ENCODE data around the gene PLEKHB2. TPM values are rescaled to one million over a fixed set of nuclear protein-coding genes. Genes with fewer than 3 reads are reported as not detected.
"Not testable (repeated sequence)": the region's sequence is repeated elsewhere in the genome, so short reads cannot be mapped to it uniquely, and the experiment has no call there.

Gene PLEKHB2
- total RNA-seq, 4 donors from 2014 or later = 38.1 to 58.7 (median 49.0) TPM

DNA sequence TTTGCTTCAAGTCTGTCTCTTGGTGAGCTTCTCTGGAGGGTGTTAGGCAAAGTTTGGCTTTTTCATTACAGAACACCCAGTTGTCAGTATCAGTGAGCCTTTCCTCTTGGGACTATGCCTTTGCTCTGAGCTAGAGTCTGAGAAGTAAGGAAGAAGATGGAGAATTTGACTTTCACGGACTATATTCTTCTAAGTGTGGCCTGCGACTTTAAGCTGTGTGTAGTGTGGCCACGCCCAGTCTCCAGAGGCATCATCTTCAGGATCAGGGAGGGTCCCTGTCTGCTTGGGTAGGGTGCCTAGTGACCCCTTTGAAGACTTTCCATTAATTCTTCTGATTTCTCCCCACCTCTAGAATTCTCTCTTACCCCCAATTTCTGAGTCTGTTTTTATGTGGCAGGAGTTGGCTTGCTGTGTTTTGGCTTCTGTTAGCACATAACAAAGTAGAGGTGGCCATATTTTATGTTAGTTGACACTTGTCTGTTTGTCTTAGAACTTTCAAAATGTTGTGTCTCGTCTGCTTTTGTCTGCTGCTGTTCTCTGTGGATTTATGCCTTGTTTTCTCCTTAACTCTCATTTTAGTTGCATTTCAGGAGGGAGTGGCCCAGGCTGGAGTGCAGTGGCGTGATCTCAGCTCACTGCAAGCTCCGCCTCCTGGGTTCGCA is 8.6 kb downstream of the PLEKHB2 start:
- H3K4me3 ChIP-seq = no peak overlapping the region
- H3K36me3 ChIP-seq = no peaks in the 10 kb centered on the region
- H3K27me3 ChIP-seq = no peaks in the 10 kb centered on the region
- no peak overlapping the region for H3K27ac ChIP-seq
- no peak for ATAC-seq
- H3K4me1 ChIP-seq = peaks cover 0 to 32% (median 9%) of the 10 kb centered on the region in 3 donors
- no peaks in the 10 kb centered on the region for H3K9me3 ChIP-seq
- no peak for TF ChIP-seq POLR2A (IDR thresholded peaks at IDR 0.05)
- 87% methylated on average over 7 of the region's 7 CpGs; no CpG with 5 or more reads in 1 of the 2 donors for WGBS, 2 donors (ENCODE audit: low coverage in 1 of 2)

- H3K4me1 ChIP-seq = peaks cover 0 to 32% (median 9%) of the 10 kb centered on the region in 3 donors
- not testable (repeated sequence) for H3K9me3 ChIP-seq, H3K27me3 ChIP-seq, ATAC-seq, H3K4me3 ChIP-seq, H3K27ac ChIP-seq, H3K36me3 ChIP-seq
- WGBS, 2 donors (ENCODE audit: low coverage in 1 of 2) = 92 to 96% methylated on average over 2 to 3 of the region's 3 CpGs
Observed at GRCh38 chr2:131114950-131115349, 9.8 kb downstream of the PLEKHB2 start.

DNA sequence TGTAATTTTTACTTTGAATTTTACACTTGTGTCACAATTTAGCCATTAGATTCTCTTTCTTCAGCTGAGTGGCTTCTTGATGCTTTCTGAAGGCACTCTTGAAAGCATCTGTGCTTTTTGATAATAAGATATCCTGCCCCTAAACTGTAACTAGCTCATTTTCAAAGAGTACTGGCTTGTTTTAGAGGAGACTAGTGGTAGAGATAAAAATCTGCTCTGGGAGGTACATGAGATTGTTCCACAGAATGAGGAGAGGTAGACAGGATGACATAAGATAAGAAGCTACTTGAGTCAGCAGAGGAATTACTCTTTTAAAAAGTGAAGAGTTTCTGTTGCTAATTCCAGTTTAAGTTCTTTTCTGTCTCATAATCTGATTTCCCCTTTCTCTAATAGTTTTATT is 10.6 kb downstream of the PLEKHB2 start:
- Histone ChIP-seq H3K4me3 (no peak overlapping the region), H3K36me3 (peaks cover 0 to 1% of the 10 kb centered on the region in 2 donors), H3K4me1 (peaks cover 0 to 32% (median 9%) of the 10 kb centered on the region in 3 donors), H3K9me3 (no peaks in the 10 kb centered on the region), H3K27ac (no peak overlapping the region), H3K27me3 (no peaks in the 10 kb centered on the region)
- TF ChIP-seq EP300 (IDR thresholded peaks at IDR 0.05) = no peak
- TF ChIP-seq POLR2A (IDR thresholded peaks at IDR 0.05) = no peak
- TF ChIP-seq, protein P1, sequence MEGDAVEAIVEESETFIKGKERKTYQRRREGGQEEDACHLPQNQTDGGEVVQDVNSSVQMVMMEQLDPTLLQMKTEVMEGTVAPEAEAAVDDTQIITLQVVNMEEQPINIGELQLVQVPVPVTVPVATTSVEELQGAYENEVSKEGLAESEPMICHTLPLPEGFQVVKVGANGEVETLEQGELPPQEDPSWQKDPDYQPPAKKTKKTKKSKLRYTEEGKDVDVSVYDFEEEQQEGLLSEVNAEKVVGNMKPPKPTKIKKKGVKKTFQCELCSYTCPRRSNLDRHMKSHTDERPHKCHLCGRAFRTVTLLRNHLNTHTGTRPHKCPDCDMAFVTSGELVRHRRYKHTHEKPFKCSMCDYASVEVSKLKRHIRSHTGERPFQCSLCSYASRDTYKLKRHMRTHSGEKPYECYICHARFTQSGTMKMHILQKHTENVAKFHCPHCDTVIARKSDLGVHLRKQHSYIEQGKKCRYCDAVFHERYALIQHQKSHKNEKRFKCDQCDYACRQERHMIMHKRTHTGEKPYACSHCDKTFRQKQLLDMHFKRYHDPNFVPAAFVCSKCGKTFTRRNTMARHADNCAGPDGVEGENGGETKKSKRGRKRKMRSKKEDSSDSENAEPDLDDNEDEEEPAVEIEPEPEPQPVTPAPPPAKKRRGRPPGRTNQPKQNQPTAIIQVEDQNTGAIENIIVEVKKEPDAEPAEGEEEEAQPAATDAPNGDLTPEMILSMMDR (IDR thresholded peaks at IDR 0.05) = no peak
- no peak for TF ChIP-seq POLR2AphosphoS5 (IDR thresholded peaks at IDR 0.05)
- ATAC-seq = no peak

GRCh38 chr2:131120815-131121317 is 15.7 kb downstream of the PLEKHB2 start:
- Histone ChIP-seq H3K9me3 (no peaks in the 10 kb centered on the region), H3K27me3 (no peaks in the 10 kb centered on the region), H3K36me3 (peaks cover 0 to 32% of the 10 kb centered on the region in 2 donors), H3K4me1 (no peaks in the 10 kb centered on the region), H3K27ac (no peak overlapping the region), H3K4me3 (no peak overlapping the region)
- WGBS, 2 donors (ENCODE audit: low coverage in 1 of 2) = 93 to 95% methylated on average over 10 to 12 of the region's 12 CpGs
- TF ChIP-seq POLR2A (IDR thresholded peaks at IDR 0.05) (no peak), POLR2AphosphoS5 (IDR thresholded peaks at IDR 0.05) (no peak), EP300 (IDR thresholded peaks at IDR 0.05) (no peak)
- TF ChIP-seq, protein P1 (IDR thresholded peaks at IDR 0.05) = no peak
- ATAC-seq = no peak

GRCh38 chr2:131121464-131121863 is 16.3 kb downstream of the PLEKHB2 start:
- WGBS, 2 donors (ENCODE audit: low coverage in 1 of 2) = 100% methylated on average over 1 of the region's 4 CpGs
- Histone ChIP-seq H3K9me3 (no peaks in the 10 kb centered on the region), H3K27ac (no peak overlapping the region), H3K4me3 (no peak overlapping the region), H3K27me3 (no peaks in the 10 kb centered on the region), H3K4me1 (no peaks in the 10 kb centered on the region), H3K36me3 (peaks cover 0 to 38% of the 10 kb centered on the region in 2 donors)
- TF ChIP-seq POLR2A (IDR thresholded peaks at IDR 0.05) (no peak), POLR2AphosphoS5 (IDR thresholded peaks at IDR 0.05) (no peak), EP300 (IDR thresholded peaks at IDR 0.05) (no peak)
- TF ChIP-seq, protein P1 (IDR thresholded peaks at IDR 0.05) = no peak
- ATAC-seq = no peak

GRCh38 chr2:131122496-131122895 is 17.4 kb downstream of the PLEKHB2 start:
- Histone ChIP-seq H3K4me1 (no peaks in the 10 kb centered on the region), H3K27ac (no peak overlapping the region), H3K4me3 (no peak overlapping the region), H3K27me3 (no peaks in the 10 kb centered on the region), H3K36me3 (peaks cover 0 to 48% of the 10 kb centered on the region in 2 donors), H3K9me3 (no peaks in the 10 kb centered on the region)
- ATAC-seq = no peak
- 80 to 97% methylated on average over 1 to 4 of the region's 4 CpGs for WGBS, 2 donors (ENCODE audit: low coverage in 1 of 2)
- TF ChIP-seq EP300 (IDR thresholded peaks at IDR 0.05) (no peak), POLR2A (IDR thresholded peaks at IDR 0.05) (no peak), POLR2AphosphoS5 (IDR thresholded peaks at IDR 0.05) (no peak)
- TF ChIP-seq, protein P1 (IDR thresholded peaks at IDR 0.05) = no peak
